Activated CD8-positive, alpha-beta memory T cell treated with anti-CD3 and anti-CD28 coated beads, Interleukin-2, amount 50 U/mL, for 24 hours (primary cell): ENCODE results near the gene SH3BP5.
A peak's percentile ranks its signal among the peaks of the same experiment; 100 is the strongest.

Experiments
- DNase-seq: peaks from one replicate; pipeline ENCODE4 v3.0.0-alpha.2; 2020; ENCODE audit errors: extremely low read depth

Gene SH3BP5

DNA sequence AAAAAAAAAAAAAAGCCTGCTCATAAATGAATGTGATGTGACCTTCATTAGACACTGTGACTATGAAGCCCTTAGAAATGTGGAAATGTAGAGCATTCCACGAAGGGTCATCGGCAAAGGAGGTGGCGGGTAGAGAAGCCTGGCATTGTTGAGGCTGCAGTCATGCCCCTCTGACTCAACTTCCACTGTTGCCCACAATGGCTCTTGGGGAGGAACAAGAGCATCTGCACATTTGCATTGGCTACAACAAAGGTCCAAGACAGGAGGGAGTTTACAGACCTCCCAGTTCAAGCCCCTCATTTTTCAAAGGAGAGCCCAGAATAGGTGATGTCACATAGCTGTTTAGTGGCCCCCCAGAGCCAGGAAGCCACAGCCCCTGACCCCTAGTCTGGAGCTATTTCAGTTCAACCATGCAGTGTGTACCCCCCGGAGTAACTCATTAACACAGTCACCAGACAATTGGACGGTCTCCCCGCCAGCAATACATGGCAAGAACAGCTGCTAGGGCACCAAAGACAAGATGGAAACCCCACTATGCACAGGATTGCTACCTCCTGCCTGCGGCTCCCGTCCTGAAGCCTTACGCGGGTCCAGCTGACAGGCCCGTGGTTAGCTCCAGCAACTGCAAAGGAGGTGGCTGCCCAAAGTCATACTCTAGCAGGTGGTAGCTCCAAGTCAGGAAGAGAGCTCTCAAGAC is 56.2 kb downstream of the SH3BP5 start:
- DNase-seq, result no peak

DNA sequence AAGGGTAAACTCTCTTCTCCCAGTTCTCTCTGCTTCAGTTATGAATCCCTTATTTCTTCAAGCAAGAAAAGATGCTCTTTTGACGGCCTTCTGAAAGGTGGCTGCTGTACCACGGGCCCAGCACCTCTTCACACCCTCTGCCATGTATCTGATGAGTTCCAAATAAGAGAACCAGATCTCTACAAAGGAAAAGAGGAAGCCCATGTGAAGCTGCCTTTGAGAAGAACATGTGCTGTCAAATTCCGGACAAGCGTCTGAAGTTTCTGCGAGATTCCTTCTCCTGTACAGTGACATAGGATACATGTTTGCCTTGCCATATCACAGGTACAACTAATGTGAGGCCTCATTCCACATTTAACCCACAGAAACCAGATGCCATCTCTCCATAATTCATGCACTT is 59.2 kb downstream of the SH3BP5 start:
- no peak for DNase-seq

DNA sequence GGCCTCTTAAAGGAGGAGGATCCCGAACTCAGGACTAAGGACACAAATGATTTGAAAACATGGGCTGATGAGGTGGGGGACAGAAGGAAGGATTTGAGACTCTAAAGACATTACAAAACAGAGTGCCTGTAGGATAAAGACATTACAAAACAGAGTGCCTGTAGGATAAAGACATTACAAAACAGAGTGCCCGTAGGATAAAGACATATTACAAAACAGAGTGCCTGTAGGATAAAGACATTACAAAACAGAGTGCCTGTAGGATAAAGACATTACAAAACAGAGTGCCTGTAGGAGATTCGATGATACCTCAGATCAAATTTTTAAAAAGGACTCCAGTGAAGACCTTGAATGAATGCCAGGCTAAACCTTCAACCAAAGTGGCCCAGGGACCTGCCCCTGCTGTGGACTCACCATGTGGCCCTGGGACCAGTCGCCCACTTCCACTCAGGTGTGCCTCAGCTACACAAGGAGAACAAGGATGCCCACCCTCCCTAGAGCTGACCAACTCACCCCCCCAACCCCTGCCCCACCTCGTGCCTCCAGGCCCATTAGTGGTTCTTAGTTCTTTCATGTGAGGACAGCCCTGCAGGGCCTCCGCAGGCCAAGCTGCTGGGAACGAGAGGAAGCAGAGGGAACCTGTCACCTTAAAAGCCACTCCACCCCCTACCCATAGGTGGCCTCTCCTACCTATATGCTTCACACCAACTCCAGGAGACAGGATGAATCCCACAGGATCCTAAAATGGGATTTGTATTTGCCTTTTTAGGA is 59.8 kb downstream of the SH3BP5 start:
- DNase-seq, result no peak

DNA sequence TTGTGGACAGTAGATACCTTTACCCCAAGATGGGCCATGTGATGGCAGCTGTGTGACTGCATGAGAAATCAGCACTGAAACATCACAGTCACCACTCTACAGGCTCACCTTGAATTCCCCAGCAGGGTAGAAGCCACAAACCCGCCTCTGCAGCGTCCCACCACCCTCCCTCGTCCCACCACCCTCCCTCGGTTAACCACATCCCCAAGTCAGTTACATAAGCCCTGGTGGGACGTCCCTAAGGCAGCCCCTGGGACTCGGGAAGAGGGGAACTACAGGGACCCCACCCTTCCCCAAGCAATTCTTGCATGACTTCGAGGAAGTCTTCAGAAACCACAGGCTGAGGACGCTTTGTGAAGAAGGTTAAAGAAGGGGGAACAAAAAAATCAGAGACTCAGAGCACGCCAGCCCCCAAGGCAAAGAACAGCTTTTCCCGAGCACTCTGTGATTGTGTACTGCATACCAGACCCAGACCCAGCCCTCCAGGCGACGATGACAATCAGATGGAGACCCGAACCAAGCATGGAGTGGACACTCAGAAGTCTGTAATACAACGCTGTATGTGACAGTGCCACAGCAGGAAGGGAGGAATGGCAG is 60.5 kb downstream of the SH3BP5 start:
- peak; percentile 56 for DNase-seq

DNA sequence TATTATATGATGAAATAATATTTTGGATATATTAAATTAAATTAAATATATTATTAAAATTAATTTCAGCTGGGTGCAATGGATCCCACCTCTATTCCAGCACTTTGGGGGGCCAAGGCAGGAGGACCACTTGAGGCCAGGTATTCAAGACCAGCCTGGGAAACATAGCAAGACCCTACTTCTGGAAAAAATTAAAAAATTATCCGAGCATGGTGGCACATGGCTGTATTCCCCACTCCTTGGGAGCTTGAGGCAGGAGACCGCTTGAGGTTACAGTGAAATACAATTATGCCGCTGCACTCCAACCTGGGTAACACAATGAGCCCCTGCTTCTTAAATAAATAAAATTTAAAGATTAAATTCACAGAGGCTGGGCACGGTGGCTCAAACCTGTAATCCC is 61.4 kb downstream of the SH3BP5 start:
- no peak for DNase-seq

DNA sequence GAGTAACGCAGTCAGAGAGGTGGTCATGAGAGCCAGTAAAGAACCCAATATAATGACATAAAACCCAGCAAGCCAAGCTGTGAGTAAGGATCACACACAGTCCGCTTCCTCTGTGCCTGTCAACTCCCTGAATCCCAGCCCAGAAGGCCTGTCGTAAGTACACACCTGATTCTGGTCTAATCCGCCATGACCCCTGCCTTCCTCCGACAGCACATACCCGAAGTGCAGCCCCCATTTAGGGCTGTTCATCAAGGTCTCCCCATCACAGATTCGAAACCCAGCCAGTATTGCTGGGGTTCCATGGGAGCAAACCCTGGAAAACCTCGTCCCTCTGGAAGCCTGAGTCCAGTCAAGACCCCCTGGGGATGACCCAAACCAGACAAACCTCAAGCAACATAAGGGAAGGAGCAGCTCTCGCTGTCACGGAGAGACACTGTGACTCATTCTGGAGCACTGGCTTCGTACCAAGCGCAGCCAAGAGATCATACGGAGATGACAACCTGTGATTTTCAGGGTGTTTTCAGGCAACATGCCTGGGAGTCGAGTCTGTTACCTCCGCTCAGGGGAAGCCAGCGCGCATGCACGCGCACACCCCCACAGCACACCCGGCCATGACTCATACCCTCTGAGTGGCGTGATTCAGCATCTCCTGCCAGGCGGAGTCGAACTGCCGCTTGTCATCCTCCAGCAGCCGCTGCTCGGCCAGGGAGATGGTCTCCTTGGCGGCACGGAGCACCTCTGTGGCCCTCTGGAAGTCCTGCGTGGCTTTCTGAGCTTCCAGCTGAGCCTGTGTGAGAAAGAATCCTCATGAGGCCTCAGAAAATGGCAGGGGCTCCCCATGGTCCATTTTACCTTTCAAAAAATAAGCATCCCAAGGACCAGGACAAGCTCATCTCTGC is 63.0 kb downstream of the SH3BP5 start:
- peak; percentile 61 for DNase-seq

DNA sequence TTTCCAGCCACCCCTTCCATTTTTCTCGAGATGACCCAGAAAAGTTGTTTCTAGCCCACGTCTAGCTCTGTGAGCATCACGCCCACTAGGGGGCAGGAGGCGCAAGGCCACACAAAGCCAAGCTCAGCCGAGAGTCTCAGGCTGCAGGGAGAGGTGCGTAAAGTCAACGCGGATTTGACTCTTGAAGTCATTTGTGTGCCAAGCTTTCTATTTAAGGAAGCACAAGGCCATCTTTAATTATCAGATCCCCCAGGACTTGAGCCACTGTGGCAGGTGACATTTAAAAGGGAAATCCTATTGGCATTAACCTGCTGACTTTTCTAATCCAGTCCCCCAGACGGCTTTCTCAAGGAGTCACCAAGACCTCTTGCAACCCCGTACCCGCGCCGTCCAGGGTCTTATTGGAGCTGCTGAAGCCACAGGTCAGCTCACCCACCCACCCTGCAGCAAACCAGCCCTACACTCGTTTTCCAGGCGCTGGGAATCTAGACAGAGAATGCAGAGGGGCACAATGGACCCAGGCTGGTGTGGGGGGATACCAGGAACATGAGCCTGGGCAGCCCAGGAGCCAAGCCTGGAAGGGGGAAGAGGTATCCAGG is 64.3 kb downstream of the SH3BP5 start:
- DNase-seq, result peak; percentile 47

DNA sequence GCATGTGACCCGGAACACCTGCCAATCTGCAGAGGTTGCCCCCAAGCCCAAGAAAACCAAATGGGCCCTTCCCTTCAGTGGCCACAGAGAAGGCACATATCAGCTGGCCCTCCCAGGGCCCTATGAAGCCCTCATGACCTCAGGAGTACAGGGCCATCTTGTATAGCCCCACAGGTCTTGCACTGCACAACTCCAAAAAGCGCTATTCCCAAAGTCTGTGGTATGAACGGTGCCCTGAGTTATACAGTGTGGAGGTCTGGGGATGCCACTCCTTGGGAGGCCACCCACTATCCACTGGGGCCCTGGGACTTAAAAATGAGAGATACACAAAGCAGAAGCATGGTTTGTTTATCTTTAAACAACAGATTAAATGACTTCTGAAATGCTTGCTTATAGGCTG is 64.9 kb downstream of the SH3BP5 start:
- DNase-seq, result no peak

DNA sequence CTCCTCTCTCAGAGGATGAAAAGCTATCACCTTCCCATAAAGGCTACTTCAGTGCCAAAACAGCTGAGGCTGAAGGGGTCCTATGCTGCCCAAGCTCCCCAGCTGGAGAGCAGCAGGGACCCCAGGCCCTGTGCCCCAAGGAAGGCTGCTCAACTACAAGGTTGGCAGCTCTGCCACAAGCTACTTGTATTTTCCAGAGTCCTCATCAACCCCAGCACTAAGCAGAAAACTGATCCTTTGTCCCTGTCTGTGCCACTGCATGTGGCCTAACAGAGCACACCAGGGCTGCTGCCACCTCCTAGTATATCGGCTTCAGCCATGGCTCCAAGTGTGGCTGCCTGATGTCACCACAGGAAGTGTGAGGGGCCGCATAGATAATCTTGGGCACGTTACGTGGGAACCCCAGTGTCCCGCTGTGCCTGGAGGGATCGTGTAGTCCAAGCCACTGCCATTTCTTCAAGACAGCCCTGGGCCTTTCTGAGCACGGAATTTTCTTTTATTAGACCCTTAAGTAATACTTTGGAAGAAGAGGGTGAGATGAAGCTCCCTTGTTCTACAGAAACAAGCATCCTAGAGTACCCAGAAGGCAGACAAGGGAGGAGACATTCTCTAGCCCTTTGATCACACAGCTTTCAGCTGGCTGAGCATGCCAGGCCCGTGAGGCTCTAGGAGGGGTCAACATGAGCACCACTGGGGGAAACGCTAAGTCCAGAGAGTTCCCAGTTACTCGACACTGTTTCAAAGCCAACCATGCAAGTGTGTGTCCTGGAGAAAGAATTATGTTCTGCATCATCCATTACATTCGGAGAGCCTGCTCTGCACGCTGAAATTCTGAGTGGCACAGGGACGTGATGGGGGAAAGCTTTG is 65.6 kb downstream of the SH3BP5 start:
- DNase-seq, result no peak

DNA sequence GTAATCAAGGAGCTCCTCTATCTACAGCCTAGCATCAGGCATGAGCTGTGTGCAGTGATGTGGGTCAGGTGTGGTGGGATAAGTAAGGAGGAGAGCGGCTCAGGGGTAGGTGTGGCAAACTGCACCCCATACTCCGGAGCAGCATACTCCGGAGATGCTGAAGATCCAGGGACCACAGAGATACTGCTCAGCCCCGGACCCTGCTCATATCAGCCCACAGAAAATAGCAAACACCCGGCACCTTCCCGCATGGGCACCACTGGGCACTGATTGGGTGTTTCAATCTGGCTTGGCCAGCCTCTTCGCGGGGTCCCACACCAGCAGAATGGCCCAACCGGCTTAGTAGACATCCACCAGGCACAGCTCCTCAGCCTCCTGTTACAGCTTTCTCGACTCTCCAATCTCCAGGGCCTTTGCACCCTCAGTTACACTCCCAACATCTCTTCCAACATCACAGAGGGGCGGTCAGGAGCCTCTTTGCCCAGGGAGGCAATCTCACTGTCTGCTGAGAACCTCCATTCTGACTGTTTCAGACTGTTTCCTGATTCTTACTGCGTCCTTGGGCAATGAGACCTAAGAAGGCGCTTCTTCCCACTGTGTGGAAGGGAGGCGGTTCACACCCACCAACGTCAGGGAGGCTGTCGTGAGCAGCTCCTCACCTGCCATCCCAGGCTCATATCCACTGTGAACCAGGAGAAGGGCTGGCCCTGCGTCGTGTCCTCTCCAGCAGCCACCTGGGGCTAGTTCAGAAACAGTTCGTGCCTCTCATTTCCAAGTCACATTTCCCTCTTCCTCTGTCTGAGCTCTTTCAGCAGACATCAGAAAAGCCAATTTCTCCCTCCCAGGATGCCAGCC is 66.5 kb downstream of the SH3BP5 start:
- DNase-seq, result no peak

DNA sequence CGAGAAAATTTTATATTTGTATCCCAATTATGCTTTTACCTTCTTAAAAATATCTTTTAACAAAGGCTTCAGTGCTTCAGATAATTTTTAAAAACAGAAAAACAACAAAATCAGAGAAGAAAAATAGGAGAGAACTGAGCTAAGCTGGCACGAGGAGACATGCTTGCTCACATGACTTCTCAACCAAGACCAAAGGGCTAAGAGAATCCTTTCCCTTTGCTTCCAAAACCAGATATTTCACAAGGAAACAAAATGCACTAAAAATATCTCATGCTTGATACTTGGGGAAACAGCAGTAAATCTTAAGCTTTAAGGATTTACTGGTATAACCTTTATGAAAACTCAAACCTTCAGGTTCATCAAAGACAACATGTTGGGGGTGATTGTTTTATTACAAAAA is 67.9 kb downstream of the SH3BP5 start:
- DNase-seq, result no peak

DNA sequence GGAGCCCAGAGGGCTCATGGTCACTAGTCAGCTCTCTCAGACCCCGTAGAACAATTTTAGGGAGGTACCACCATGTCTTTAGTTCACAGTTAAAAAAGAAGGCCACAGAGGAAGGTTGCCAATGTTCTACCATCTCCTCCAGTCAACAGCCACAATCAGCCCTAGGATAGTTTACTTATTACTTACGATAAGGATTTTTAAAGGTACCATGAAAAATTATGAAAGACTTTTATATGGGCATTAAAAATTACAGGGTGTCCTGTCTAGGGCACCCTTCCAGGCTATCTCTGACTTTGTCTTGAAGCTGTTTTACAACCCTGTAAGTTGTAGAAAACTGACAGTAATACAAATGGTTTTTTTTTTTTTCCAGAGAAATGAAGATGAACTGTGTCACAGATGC is 68.5 kb downstream of the SH3BP5 start:
- no peak for DNase-seq

DNA sequence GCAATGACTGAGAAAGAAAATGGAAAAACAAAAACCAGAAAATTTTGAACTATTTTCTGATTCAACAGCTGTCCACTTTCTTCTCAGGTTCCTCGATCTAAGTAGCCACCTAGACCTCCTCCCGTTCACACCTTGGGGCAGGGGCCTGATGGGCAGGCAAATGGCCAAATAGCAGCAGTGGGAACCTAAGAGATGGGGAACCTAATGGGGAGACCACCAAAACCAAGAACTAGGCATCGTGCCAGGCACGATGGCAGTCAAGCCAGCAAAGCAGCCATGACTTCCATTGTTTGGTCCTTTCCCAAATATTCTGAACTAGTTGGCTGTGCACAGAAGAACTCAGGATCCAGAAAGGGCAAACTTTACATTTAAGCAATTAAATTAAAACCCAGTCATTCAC is 69.3 kb downstream of the SH3BP5 start:
- no peak for DNase-seq

DNA sequence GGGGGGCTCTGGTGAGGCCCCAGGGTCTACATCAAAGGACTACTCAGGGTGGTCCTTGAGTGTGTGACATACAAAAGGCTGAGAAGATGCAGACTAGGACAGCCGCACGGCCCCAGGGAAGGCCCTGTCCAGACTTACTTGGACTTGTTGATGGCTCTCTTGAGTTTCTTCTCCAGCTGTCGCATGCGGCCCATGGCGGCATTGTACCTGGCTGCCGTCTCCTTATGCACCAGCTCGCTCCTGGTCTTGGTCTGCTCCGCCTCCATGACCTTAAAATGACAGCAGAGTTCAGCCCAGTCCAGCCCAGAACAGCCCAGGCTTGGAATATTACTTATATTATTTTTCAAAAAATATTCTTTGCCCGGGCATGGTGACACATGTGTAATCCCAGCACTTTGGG is 70.4 kb downstream of the SH3BP5 start:
- DNase-seq, result no peak

DNA sequence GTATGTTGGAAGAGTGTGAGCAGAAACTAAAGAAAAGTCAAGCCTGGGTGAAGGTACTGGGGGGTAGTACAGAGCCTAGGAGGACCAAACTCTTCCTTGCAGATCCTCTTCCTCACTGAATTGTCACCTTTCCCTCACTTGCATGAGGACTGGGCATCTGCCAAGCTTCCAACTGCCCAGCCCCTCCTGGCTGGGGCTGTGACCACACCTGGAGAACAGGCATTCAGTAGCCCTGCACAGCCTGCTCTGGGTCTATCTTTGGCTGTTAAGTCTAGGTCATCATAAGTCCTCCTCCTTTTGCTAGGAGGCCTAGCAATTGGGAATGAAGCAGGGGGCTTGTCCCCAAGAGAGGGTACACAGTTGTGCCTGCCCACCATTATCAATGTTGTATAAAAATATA is 71.1 kb downstream of the SH3BP5 start:
- no peak for DNase-seq

DNA sequence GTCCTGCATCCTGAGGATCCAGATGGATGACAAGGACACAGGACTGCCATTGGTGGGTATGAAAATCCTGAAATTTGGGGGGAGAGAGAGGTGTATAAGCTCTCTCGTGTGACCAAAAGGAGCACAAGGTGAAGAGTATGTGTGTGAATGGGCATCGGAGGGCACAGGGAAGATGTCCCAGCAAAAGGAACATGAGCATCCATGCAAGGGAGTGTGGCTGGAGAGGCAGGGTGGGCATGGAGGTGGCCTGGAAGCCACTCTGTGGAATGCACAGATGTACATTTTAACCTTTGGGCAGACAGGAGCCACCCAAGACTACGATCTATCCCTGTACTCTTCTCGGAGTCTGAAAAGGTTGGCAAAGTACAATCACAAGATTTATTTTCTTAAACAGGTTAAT is 71.9 kb downstream of the SH3BP5 start:
- no peak for DNase-seq

DNA sequence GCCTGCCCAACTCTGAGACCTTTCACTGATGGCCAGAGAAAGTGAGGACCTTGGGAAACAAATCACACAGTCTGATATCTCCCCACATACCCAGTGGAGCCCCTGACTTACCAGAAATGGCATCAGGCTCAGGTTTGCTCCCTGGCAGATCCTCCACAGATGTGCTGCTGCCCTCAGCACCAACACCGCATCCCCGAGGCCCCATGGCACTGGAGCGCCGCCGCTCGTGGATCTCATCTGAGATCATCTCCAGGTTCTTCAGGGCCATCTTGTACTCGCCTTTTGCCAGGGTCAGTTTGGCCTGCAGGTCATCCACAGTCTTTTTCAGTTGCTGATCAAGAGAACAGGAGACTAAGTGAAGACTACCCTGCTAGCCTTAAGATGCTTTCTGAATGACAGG is 73.7 kb downstream of the SH3BP5 start:
- DNase-seq, result no peak

DNA sequence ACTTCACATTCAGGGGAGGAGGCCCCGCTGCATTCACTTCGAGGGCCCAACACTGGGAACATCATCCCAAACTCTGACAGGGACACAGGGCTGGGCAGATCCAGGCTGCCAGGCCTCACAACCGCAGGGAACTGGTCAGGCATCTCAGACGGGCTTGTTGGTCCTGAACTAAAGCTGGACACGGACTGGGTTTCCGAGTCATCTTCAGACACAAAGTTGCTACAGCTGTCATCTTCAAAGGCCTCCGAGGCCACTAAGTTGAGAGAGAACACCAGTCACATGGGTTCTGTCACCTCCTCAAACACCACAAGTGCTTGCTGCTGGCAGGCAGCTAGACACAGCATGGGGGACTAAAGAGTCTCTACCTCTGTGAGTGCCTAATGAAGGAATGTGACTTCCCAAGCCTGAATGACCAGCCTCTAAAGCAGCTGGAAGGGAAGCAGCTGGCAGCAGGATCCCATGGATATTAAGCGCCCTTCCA is 75.5 kb downstream of the SH3BP5 start:
- no peak for DNase-seq

DNA sequence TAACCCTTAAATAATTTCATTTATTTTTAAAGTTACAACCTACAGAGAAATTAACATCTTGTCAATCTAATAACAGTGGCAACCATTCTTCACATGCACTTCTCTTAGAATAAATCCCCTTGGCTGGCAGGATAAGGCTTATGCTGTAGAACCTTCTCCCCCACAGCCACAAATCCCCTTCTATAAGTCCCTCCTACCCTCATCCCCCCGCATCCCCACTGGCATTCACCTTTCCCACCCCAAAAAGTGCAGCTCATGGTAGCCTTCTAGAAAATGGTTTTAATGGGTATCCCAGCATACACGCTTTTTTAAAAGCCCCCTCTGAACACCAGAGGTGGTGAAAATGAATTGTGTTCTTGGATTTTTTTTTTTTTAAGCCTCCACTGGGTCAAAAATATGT is 77.2 kb downstream of the SH3BP5 start:
- no peak for DNase-seq
